SK-N-MC (cell line): Measurements from ENCODE around the gene KCNQ1.

Experiments
- EZH2 ChIP-seq: fragments of 200-600 bp; sonication (generic); IDR thresholded peaks from one replicate; pipeline ENCODE4 v1.6.1; 2017; ENCODE audit warnings: antibody characterized with exemption
- POLR2AphosphoS5 ChIP-seq: IDR thresholded peaks from 2 replicates; pipeline ENCODE4 v1.6.1; 2012; ENCODE audit warnings: mild to moderate bottlenecking, low read depth, low read length, borderline replicate concordance

DNA sequence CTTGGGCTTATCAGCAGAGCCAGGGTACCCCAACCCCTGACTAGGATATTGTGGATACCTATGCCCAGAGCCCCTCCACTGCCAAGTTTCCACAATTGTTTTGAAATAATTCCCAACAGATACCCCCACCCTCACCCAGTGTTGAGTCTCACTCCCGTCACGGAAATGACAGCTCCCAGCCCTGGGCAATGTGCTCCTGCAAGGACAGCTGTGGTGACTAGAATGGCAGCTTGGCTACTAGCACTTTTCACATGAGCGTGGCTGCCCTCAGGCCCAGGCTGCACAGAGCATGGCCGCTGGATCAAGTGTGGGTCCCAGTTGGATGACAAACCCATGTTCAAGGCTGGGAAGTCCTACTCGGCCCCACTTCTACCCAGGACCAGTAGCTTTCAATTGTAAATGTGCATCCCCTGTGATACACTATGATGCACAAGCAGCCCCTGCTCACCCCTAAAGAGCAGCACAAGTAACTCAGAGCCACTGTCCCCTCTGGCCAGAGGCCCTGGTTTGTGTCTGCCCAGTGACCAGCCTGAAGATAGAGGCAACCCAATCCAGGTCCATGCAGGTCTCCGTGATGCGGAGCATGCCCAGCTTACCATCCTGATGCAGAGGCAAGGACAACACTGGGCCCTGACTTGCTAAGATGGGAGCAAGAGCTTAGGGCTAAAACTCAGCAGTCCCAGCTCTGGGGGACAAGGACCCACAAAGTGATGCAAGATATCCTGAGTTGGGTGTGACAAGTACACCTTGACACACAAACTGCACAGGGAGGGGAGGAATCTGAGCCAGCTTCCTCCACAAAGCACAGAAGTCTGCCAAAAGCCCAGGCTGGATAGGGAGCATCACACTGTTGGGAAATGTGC, 241.8 kb downstream of the KCNQ1 start:
- no peak for TF ChIP-seq EZH2
- TF ChIP-seq POLR2AphosphoS5 = no peak
